Bronchial epithelial cell (primary cell): ENCODE data around the gene SMIM1. TPM values are rescaled to one million over a fixed set of nuclear protein-coding genes. Genes with fewer than 3 reads are reported as not detected.
A peak's percentile ranks its signal among the peaks of the same experiment; 100 is the strongest.

Source experiments
- DNase-seq: peaks from one replicate; pipeline ENCODE4 v3.0.0-alpha.2; 2010; ENCODE audit warnings: low read depth
- FAIRE-seq: peaks from 2 replicates; lab custom pipeline; 2011; peaks lifted over from hg19 to GRCh38; lab: Jason Lieb, UNC
- H3K27me3 ChIP-seq: 2 replicates; pipeline ENCODE4 v1.5.1; 2011; ENCODE audit warnings: low read length; ENCODE audit not compliant: control insufficient read depth, insufficient read depth
- H3K36me3 ChIP-seq: 2 replicates; pipeline ENCODE4 v1.5.1; 2011; ENCODE audit warnings: low read length; ENCODE audit not compliant: control insufficient read depth, insufficient read depth
- H3K4me3 ChIP-seq: 2 replicates; pipeline ENCODE4 v1.5.1; 2011; ENCODE audit warnings: mild to moderate bottlenecking, low read depth, low read length, control low read depth
- CTCF ChIP-seq: IDR thresholded peaks from 2 replicates; pipeline ENCODE4 v1.5.1; 2011; ENCODE audit warnings: mild to moderate bottlenecking, moderate library complexity, low read length, control low read depth, inconsistent platforms; ENCODE audit not compliant: insufficient read depth, severe bottlenecking
- total RNA-seq: library from RNA; depleted of rRNA; stranded (reverse); fragments of >200 nt; gene quantifications from 2 replicates; pipeline ENCODE4 v1.2.1, GENCODE V29; 2014

The SMIM1 gene
- total RNA-seq, 1 donor from 2014 or later: not detected

- Histone ChIP-seq H3K27me3 (no peaks in the 10 kb centered on the region), H3K4me3 (no peak overlapping the region), H3K36me3 (peaks cover 7% of the 10 kb centered on the region)
- DNase-seq: no peak
- FAIRE-seq: no peak
- TF ChIP-seq CTCF: no peak
Observed at GRCh38 chr1:3735688-3736087, 36.9 kb upstream of the SMIM1 start.

- FAIRE-seq (no peak), DNase-seq (no peak)
- no peak for TF ChIP-seq CTCF
- Histone ChIP-seq H3K36me3 (peaks cover 7% of the 10 kb centered on the region), H3K27me3 (no peaks in the 10 kb centered on the region), H3K4me3 (no peak overlapping the region)
Observed at GRCh38 chr1:3736131-3736561, 36.4 kb upstream of the SMIM1 start.

- no peak for TF ChIP-seq CTCF
- FAIRE-seq (no peak), DNase-seq (no peak)
- peaks cover 7% of the 10 kb centered on the region for H3K36me3 ChIP-seq
- no peaks in the 10 kb centered on the region for H3K27me3 ChIP-seq
- H3K4me3 ChIP-seq: no peak overlapping the region
Observed at GRCh38 chr1:3736708-3737107, 35.8 kb upstream of the SMIM1 start.

GRCh38 chr1:3738943-3739342, 33.6 kb upstream of the SMIM1 start:
- DNase-seq: no peak
- Histone ChIP-seq H3K27me3 (no peaks in the 10 kb centered on the region), H3K36me3 (peaks cover 9% of the 10 kb centered on the region), H3K4me3 (no peak overlapping the region)
- FAIRE-seq: no peak
- no peak for TF ChIP-seq CTCF

- Histone ChIP-seq H3K4me3 (no peak overlapping the region), H3K36me3 (peaks cover 11% of the 10 kb centered on the region), H3K27me3 (no peaks in the 10 kb centered on the region)
- DNase-seq (no peak), FAIRE-seq (peak; percentile 77)
- no peak for TF ChIP-seq CTCF
Observed at GRCh38 chr1:3740042-3740441, 32.5 kb upstream of the SMIM1 start.

- FAIRE-seq (no peak), DNase-seq (no peak)
- Histone ChIP-seq H3K36me3 (peaks cover 12% of the 10 kb centered on the region), H3K4me3 (no peak overlapping the region), H3K27me3 (no peaks in the 10 kb centered on the region)
- TF ChIP-seq CTCF: no peak
Observed at GRCh38 chr1:3740752-3741151, 31.8 kb upstream of the SMIM1 start.
